ENCODE measurements around the gene SNAPC2.

The SNAPC2 gene, protein sequence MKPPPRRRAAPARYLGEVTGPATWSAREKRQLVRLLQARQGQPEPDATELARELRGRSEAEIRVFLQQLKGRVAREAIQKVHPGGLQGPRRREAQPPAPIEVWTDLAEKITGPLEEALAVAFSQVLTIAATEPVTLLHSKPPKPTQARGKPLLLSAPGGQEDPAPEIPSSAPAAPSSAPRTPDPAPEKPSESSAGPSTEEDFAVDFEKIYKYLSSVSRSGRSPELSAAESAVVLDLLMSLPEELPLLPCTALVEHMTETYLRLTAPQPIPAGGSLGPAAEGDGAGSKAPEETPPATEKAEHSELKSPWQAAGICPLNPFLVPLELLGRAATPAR

DNA sequence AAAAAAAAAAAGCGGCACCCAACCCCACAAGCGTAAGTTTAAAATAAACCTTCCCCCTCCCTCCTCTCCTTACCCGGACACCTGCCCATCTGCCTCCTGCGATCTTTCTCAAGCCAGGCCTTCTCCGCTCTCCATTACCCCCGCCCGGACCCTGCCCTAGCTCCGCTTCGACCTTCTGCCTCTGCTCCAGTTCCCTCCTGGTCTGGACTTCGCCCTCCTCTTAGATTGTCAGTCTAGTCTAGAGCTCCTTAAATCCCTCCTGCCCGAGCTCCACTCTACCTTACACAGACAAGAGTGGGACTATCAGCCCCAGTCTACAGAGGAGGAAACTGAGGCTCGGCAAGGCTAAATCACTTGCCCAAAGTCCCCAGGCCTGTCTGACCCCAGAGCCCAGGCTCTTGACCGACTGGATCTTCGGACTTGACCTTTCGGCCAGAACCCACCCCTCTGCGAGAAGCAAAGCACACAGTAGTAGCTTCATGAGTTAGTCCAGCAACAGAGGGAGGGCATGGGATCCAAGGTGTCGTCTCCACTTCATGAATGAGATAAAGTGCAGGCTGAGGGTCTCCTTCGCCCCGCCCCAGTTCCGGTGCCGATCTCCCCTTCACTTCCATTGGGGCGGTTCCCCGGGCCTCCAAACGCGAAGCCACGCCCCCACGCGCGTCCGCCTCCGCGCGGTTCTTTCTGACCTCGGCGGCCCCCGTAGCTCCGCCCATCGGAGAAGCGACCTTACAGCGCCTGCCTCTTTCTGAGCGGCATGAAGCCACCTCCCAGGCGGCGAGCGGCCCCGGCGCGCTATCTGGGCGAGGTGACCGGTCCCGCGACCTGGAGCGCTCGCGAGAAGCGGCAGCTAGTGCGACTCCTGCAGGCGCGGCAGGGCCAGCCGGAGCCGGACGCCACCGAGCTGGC, at the start of gene SNAPC2:
Gene SNAPC2 (plus strand): TSS at position 729 of the 909 bp plus-strand sequence. CDS start 29 bp downstream, at position 758.
- peak; percentile 94 for DNase-seq (ENCODE audit: low spot score)

DNA sequence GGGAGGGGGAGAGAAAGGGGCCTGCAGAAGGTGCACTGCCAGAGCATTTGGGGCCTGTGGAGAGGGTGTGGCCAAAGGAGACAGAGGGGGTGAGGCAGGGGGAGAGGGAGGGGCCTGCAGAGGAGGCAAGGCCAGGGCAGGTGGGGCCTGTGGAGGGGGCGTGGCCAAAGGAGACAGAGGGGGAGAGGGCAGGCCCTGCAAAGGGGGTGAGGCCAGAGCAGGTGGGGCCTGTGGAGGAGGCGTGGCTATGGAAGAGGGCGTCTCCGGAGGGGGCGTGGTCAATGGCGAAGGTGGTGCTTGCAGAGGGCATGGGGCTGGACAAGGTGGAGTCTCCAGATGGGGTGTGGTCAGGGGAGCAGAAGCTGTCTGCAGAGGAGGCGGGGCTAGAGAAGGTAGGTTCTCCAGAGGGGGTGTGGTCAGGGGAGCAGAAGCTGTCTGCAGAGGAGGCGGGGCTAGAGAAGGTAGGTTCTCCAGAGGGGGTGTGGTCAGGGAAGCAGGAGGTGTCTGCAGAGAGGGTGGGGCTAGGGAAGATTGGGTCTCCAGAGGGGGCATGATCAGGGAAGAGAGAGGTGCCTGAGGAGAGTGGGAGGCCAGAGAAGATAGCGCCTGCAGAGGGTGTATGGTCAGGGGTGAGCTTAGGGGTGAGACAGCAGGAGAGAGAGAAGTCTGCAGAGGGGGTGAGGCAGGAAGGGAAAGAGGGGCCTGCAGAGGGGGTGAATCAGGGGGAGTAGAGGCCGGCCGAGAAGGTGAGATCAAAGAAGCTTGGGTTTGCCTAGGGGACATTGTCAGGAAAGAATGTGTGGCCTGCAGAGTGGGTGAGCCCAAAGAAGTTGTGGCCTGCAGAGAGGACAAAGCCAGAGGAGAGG, 49.3 kb upstream of the SNAPC2 start:
- no peak for DNase-seq (ENCODE audit: low spot score)

DNA sequence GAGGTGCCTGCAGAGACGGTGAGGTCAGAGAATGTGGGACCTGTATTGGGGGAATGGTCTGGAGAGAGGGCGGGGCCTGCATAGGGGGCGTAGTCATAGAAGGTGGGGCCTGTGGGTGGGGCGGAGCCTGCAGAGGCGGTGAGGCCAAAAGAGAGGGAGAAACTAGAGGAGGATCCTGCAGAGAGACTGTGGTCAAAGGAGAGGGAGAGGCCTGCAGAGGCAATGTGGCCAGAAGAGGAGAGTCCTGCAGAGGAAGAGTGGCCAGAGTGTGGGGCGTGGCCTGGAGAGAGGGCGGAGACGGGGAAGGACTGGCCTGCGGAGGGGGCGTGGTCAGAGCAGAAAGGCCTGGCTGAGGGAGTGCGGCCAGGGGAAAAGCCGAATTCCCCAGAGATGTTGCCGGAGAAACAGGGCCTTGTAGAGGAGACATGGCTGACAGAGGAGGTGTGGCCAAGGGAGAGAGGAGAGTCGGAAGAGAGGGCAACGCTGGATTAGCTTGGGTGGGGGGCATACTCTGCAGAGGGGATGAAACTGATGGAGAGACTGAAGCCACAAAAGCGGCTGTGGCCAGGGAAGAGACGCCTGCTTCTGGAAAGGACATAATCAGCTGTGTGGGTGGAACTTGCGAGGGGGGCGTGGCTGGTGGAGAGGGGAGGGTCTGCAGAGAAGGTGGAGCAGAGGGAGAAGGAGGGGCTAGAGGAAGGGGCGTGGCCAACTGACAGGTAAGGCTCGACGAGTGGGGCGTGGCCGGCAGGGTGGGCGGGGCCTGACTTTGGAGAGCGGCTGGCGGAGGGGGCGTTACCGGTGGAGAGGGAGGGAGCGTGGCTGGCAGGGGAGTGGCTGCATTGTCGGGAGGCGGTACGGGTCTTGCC, 48.5 kb upstream of the SNAPC2 start:
- DNase-seq (ENCODE audit: low spot score) = peak; percentile 95

DNA sequence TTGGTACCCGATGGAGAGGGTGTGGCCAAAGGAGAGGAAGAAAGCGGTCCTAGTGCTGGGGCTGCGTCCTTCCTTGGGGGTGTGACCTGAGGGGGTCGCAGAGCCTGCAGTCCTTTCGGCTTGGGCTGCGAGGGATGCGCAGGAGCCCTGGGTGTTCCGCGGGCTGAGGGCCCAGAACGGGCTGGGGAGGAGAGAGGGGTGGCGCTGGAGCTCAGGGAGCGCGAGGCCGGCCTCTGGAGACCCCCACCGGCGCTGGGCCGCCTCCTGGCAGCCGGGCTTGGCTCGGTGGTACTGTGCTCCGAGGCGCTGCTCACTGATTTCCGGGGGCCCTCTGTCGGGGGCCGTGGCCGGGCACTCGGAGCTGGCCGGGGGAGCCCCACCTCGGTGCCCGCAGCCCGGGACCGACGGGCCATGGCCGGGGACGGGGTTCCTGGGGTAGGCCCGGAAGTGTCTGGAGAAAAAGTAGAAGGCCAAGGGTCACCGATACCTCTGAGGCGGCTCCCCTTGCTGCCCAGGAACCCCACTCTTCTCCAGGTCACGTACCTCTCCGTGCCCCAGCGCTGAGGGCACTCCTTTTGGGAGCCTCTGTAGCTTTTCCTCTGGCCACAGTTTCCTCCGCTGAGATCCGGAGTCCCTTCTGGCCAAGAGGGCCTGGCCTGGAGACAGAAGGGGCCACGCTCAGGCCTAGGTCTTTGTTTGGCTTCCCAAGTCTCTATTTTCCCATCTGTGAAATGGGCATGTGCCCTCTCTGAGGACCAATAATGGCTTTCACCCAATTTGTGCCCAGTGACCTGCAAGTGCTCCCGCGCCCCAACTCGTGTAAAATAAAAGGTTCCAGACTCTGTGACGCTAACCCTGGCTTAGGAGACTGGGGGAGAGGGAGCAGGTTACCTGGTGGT, 47.6 kb upstream of the SNAPC2 start:
- no peak for DNase-seq (ENCODE audit: low spot score)

DNA sequence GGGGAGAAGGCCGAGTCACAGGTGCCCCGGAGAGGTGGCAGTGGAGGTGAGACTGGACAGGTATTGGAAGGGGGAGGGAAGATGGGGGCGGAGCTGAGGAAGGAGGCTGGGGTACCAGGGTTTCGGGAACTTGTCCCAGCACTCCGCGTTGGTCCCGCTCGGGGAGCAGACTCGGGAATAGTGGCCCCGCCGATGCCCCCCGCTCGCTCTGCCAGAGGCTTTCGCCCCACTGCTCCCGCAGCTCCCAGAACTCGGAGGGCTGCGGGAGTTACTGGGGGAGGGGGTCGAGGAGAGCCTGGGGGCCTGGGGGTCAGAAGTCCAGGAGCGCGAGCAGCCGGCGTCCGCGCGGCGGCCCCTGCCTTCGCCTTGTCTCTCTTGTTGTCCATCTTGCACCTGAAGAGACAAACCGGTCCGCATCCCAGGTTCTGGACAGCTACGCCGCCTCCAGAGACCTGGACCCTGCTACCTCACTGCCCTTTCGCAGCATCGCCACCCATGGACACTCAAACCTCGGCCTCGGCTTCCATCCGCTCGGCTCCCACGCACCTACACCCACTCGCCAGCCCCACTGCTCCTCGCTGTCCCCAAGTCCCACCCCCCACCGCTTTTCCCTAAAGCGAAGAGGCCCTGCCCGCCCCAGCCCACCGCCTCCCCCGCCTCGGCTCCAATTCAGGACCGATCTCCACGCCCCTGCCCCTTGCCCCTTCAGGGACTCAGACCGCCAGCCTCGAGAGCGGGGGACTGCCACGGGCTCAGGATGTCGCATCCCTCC, 46.6 kb upstream of the SNAPC2 start:
- DNase-seq (ENCODE audit: low spot score) = no peak

DNA sequence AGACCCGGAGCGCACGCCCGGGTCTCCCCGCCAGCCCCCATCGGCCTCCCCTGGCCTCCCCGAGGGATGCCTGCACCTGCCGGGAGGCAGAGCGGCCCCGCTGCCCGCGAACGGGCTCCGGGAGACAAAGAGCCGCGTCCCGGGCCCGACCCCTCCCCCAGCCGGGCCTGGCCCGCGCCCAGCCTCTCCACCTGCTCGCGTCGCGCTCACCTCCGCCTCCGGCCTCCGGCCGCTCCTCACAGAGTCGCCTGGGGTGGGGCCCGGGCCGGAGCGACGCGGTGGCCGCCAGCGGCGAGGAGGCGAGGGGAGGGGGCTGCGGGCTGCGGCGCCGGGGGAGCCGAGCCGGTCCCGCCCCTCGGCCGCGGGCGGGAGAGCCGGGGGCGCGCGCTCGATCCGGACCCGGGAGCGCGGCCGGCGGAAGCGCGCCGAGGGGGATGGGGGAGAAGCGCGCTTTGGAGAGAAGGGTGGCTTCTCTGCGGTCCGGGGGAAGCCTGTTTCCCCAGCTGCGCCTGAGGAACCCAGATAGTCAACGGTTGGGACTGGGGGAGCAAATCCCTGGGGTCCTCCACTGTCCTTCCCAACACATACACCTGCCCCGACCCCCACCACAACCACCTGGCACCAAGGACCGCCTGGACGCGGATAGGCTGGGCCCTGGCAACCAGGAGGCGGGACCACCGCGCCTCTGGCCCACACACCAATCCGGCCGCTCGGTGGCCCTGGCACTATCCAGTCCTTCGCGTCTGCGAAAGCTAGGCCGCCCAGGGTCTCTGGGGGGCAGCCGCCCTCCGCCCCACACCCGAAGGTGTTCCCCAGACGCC, 45.9 kb upstream of the SNAPC2 start, which contains the start of gene PRR36:
Gene PRR36 (minus strand): TSS at position 315 of the 821 bp plus-strand sequence. CDS start 701 bp downstream, outside the sequence.
- no peak for DNase-seq (ENCODE audit: low spot score)

DNA sequence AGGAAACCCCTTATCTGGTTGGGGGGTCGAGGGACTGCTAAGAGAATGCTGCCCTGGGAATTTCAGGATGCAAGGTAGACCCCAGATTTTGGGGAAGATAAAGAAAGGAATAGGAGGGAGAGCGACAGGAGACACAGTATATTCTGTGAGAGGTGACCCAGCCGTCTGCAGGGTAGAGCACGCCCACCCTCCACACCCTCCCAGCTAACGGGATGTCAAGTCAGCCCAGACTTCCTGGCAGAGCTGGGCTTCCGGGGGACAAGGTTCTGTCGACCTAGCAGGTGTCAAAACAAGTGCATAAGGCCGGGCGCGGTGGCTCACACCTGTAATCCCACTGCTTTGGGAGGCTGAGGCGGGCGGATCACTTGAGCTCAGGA, 45.3 kb upstream of the SNAPC2 start:
- DNase-seq (ENCODE audit: low spot score) = no peak

DNA sequence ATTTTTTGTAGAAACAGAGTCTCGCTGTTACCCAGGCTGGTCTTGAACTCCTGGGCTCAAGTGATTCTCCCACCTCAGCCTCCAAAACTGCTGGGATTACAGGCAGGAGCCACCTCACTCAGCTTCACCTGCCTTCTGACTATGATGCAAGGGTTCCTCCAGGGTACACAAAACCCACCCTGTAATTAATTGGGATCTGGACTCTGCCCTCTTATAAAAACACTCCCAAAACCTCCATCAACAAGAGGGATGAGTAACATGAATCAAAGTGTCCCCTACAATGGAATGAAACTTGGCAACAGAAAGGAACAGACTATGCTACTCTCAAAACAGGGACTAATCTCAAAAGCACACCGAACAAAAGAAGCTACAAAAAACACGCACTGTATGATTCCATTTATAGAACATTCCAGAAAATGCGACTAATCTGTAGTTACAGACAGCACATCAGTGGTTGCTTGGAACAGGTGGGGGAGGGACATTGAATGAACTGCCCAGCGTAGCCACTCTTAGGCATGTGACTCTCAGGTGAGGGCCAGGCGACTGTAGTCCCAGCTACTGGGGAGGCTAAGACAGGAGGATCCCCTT, 42.8 kb upstream of the SNAPC2 start:
- DNase-seq (ENCODE audit: low spot score) = no peak

DNA sequence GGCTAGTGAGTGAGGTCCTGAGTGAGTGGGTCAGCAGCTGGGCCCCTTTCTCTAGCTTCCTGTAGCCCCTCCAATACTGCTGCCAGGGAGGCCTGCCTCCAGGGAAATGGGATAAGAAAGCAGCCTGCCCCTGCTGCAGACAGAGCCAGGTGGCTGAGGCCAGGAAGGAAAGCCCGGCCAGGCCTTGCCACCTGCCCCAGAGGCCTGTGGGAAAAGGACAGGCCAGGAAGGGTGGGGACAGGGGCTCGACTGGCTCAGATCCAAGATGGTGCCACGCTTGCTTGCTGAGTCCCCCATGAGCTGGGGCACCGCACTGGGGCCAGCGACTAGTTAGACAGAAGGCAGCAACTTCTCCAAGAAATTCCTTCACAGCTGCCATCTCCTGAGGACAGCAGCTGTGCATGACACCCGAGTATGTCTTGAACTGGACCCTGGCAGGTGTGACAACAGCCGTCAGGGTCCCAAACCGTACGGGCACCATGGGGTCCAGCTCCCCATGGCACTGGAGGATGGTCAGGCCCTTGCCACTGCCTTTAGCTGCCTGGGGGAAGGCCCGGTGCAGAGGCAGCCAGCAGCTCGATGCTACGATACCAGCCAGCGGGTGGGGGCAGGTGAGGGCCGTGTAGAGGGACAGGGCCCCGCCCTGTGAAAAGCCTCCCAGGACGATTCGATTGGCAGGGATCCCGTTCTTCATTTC, 40.9 kb upstream of the SNAPC2 start:
- DNase-seq (ENCODE audit: low spot score) = no peak

DNA sequence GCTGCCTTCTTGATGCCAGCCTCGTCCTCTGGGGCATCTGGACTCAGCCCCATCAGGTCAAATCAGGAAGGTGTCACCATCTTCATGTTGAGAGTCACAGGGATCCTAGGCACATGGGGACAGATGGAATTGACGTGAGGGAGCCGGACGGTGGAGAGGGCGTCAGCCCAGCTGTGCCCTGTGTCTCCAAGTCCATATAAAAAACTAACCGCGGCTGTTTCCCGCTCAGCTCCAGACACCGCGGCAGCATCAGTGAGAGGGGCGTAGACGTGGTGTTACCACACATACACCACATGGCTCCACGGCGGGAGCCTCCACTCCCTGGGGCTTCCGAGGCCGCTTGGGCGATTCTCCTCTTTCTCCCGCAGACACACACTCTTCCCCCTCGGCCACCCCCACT, 40.3 kb upstream of the SNAPC2 start:
- DNase-seq (ENCODE audit: low spot score) = no peak

DNA sequence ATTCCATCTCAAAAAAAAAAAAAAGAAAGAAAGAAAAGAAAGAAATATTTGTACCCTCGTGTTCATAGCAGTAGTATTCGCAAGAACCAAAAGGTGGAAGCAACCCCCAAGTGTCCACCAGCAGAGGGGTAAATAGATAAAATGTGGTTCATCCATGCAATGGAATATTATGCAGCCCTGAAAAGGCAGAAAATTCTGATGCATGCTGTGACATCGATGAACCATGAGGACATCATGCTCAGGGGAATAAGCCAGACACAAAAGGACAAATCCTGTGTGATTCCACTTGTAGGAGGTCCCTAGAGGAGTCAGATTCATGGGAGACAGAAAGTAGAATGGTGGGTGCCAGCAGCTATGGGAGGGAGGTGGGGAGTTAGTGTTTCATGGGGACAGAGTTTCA, 38.2 kb upstream of the SNAPC2 start:
- DNase-seq (ENCODE audit: low spot score) = no peak

DNA sequence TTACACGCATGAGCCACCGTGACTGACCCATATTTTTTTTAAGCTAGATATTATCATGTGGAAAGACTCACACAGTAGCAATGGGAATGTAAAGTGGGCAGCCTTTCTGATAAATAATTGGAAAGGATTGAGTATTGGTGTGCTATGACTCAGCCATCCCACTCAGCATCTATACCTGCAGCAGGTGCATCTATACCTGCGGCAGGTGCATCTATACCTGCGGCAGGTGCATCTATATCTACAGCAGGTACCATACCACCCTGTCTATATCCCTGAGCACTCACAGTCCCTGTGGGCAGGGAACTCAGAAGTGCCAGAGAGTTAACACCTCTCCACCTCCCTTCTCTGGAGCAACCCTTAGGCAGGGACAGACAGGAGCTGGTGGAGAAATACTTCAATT, 37.0 kb upstream of the SNAPC2 start:
- DNase-seq (ENCODE audit: low spot score) = no peak

DNA sequence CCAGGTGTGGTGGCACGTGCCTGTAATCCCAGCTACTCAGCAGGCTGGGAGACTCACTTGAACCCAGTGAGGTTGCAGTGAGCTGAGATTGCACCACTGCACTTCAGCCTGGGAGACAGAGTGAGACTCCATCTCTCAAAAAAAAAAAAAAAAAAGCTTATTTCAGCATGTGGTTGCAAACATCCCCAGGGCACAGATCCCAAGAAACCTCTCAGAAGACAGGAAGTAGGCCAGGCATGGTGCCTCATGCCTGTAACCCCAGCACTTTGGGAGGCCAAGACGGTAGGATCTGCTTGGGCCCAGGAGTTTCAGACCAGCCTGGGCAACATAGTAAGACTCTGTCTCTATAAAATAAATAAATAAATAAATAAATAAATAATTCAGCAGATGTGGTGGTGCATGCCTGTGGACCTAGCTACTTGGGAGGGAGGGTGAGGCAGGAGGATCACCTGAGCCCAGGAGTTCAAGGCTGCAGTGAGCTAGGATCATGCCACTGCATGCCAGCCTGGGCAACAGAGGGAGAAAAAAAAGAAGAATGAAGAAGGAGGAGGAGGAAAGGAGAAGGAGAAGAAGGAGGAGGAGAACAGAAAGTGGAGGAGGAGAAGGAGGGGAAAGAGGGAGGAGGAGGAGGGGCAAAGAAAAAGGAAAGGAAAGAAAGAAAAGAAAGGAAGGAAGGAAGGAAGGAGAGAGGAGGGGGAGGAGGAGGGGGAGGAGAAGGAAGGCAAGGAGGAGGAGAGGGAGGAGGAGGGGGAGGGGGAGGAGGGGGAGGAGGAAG, 36.2 kb upstream of the SNAPC2 start:
- DNase-seq (ENCODE audit: low spot score) = no peak

DNA sequence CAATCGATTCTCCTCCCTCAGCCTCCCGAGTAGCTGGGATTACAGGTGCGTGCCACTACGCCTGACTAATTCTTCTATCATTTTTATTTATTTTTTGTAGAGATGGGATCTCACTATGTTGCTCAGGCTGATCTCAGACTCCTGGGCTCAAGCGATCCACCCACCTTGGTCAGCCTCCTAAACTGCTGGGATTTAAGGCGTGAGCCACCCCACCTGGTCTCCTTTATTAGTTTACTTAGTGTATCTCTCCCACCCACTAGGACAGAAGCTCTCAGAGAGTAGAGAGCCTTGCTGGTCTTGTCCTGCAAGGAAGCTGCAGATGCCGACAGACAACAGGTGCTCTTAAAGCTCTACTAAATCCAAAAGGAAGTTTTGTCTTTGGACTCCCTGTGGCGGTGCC, 34.3 kb upstream of the SNAPC2 start:
- DNase-seq (ENCODE audit: low spot score) = no peak

DNA sequence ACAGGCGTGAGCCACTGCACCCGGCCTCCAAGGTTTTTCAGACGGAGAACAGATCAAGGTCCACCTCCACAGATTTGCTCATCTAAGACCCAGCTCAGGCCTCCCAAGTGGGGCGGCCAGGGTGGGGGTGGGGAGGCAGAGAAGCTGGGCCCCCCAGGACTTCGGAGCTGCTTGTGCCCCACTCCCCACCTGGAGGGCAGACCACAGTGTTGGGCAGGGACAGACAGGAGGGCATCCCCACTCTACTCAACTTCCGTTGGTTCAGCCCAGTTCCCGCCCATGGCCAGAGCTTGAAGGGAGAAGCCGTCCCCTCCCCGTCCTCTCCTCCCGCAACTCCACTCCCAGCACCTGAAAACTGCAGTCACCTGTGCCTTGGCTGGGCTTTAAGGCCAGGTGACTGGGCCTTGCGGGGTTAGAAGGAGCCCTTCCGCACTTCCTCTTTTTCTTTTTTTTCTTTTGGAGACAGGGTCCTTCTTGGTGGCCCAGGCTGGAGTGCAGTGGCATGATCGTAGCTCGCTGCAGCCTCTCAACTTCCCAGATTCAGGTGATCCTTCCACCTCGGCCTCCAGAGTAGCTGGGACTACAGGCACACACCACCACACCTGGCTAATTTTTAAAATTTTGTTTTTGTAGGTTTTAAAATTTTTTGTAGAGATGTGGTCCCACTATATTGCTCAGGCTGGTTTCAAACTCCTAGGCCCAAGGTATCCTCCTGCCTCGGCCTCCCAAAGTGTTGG, 32.6 kb upstream of the SNAPC2 start:
- DNase-seq (ENCODE audit: low spot score) = no peak
